Spleen (tissue), 7 donors: ENCODE measurements around the gene CEP170B.

Experiments used
- POLR2A ChIP-seq, 3 donors: fragments of 450-650 bp; IDR thresholded peaks; one replicate each; pipeline ENCODE4 v1.5.1; 2017; ENCODE audit warnings: antibody characterized with exemption in 3 of 3, mild to moderate bottlenecking in 1 of 3
- POLR2AphosphoS5 ChIP-seq, 3 donors: sonication (generic); formaldehyde crosslinking; IDR thresholded peaks; one replicate each; pipeline ENCODE4 v1.5.1; 2017; ENCODE audit warnings: antibody characterized with exemption in 3 of 3
- TF ChIP-seq, protein P1 (sequence below), 11 experiments: fragments of 200-600 bp in 7 of 11; fragments of 450-650 bp in 4 of 11; sonication (generic) in 4 of 11; IDR thresholded peaks in 8 of 11; conservative IDR thresholded peaks in 3 of 11; 1 replicate in 7 of 11; 2 replicates in 4 of 11; pipeline versions ENCODE4 v1.4.0 to v1.8.0; 2016 to 2021; ENCODE audit warnings: antibody characterized with exemption in 11 of 11, inconsistent platforms in 4 of 11, mild to moderate bottlenecking in 1 of 11
- donor health status: DM: no; HTN: no; CAD: no; lungs with moderate emphysema.
- donor health status: DM: no; HTN: no; CAD: no.
- donor health status: DM: no; HTN: no; CAD: no.

DNA sequence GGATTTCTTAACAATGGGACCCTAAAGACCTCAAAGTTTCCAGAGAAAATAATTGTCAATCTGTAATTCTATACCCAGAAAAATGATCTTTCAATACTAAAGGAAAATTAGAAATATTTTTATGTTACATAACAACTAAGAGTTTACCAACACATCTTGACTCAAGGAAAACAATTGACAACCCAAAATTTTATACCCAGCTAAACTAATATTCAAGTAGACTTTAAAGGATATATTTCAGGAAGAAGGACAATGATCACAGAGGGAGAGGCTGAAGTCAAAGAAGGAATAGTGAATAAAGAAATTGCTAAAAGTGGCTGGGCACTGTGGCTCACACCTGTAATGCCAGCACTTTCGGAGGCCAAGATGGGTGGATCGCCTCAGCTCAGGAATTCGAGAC is 47.0 kb downstream of the CEP170B start:
- TF ChIP-seq, protein P1, sequence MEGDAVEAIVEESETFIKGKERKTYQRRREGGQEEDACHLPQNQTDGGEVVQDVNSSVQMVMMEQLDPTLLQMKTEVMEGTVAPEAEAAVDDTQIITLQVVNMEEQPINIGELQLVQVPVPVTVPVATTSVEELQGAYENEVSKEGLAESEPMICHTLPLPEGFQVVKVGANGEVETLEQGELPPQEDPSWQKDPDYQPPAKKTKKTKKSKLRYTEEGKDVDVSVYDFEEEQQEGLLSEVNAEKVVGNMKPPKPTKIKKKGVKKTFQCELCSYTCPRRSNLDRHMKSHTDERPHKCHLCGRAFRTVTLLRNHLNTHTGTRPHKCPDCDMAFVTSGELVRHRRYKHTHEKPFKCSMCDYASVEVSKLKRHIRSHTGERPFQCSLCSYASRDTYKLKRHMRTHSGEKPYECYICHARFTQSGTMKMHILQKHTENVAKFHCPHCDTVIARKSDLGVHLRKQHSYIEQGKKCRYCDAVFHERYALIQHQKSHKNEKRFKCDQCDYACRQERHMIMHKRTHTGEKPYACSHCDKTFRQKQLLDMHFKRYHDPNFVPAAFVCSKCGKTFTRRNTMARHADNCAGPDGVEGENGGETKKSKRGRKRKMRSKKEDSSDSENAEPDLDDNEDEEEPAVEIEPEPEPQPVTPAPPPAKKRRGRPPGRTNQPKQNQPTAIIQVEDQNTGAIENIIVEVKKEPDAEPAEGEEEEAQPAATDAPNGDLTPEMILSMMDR (IDR thresholded peaks at IDR 0.05 in 8 of 11, conservative IDR thresholded peaks at IDR 0.05 in 3 of 11): no peak
- TF ChIP-seq POLR2AphosphoS5 (IDR thresholded peaks at IDR 0.05) (no peak), POLR2A (IDR thresholded peaks at IDR 0.05) (no peak)
